T47D (cell line): Measurements from ENCODE around the gene P2RY14.
"Not testable (repeated sequence)": the region's sequence is repeated elsewhere in the genome, so short reads cannot be mapped to it uniquely, and the experiment has no call there.

ENCODE experiments used
- DNase-seq, 2 experiments: peaks; one replicate each; pipeline versions ENCODE4 v3.0.0 to v3.0.0-alpha.2; 2011 to 2012; ENCODE audit warnings: low read depth in 1 of 2, low spot score in 1 of 2
- JUND ChIP-seq: IDR thresholded peaks from 2 replicates; pipeline ENCODE4 v1.6.1; 2012; ENCODE audit warnings: low read depth
- in situ Hi-C: cut with HindIII; loops from 2 replicates; pipeline ENCODE4 v1.10.0; 2016; ENCODE audit warnings: low sequenced_read_pairs, low pct_unique_long_range_greater_than_20kb

Gene P2RY14

DNA sequence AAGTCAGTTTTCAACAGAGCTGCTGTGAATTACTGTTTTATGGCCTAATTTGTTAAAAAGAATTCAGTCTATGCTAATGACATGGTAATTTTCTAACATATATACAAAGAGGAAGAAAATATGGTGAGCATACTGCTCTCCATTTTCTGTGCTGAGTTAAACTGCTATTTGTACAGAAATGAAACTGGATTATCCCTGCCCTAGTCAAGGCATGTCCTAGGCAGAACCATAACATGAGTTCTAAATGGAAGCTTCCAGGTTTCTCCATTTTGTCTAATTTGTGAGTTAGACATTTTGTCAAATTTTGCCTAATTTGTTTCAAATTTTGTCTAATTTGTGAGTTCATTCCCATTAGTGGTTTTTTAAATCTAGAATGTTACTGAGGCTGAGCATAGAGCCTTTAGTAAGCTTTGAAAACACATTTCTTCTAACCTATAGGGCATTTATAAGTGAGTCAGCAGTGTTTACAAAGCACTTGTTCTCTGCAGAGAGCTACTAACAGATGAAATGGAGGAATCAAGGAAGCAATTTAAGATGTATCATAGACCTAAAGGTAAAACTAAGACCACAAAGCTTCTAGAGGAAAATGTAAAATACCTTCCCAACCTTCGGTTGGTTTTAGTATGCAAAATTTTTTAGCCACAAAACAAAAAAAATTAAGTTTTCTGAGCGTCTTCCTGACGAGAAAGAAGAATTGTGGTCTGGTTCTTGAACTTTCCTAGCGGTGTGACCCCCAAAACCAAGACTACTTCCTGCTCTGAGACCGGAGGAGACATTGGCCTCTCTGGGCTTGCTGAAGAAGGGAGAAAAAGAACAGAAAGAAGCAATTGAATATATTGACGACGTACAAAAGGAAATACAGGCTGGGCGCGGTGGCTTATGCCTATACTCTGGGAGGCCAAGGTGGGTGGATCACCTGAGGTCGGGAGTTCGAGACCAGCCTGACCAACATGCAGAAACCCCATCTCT, 9.8 kb downstream of the P2RY14 start:
- DNase-seq: no peak
- no peak for TF ChIP-seq JUND
- in situ Hi-C loops: no loop called here

- no peak for DNase-seq
- no peak for TF ChIP-seq JUND
- in situ Hi-C loops: no loop called here
Measured at GRCh38 chr3:151267066-151267465, 11.3 kb downstream of the P2RY14 start.

DNA sequence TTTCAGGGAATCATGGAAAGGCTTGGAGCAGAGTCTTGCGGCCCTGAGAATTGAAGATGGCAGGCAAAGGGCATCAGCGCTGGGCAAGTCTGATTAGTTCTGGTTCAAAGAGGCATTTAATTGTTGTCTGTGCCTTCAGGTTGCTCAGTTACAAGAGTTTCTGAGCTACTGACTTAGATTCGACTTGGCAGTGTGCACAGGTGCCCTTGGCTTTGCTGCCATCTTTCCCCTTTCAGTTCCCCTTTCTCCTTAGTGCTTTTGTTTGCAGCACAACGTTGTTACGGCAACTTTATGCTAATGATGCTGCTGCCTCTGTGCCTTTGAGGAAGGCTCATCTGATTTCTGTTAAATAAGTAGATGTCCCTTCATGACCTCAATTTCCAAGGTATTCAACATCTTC, 12.5 kb downstream of the P2RY14 start:
- TF ChIP-seq JUND: no peak
- DNase-seq: no peak
- in situ Hi-C loops: no loop called here

DNA sequence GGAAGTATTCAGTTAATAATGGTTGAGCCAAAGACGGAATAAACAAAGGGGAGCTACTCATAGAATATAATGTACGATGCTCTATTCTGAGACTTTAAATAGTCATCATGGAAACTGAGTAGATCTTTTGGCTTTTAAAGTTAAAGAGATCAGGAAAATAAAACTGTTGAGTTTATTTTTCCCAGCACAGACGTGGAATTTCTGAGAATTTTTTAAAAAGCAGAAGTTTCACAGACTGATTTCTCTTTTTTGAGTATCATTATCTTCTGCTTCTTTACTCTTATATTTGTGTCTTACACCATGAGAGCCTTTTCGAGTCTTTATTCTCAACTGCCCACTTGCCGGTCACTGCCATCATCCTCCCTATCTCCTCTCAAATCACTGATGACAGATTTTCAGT, 13.2 kb downstream of the P2RY14 start:
- no peak for DNase-seq
- TF ChIP-seq JUND: no peak
- in situ Hi-C loops: no loop called here

DNA sequence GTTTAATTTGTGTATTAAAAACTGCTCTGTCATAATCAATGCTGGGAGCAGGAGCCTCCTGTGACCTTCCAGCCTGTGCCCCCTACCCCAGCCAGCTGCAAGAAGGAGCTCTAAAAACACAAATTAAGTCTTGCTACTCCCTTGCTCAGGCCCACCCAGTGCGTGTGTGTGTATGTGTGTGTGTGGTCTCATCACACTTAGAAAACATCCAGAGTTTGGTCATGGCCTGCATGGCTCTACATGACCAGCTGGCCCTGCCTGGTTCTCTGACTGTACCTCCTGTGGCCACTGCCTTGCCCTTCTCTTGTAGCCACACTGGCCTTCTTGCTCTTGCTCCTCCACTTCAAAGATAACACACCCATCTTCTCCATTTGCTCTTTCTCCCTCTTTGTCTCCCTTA, 13.7 kb downstream of the P2RY14 start:
- no peak for DNase-seq
- no peak for TF ChIP-seq JUND
- in situ Hi-C loops: no loop called here

DNA sequence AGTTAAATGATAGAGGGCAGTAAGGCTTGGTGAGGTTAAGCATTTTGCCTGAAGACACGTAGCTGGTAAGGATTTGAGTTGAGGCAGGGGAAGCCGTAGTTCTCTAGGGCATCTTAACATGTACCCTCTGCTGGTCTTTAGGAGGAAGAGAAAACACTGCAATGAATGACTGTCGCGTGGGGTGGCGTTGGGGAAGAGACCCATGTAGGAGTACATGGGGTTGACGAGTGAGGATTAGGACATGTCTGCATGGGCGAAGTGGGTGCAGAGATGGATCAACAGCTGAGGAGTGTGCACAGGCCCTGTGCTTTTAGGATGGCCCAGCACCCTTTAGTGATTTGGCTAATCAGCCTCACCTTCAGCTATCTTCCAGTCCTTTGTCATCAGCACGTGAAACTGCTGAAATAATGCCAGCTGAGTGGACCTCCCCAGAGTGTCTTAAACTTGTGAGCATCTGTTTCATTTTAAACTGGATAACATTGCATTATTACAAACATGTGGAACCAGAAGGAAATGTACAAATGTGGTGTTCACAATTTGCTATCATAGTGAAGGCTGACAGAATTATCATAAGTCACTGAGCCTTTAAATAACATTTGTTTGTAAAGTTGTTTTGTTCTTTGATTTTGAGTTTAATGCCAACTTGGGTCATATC, 15.3 kb downstream of the P2RY14 start:
- in situ Hi-C loops: no loop called here
- no peak for DNase-seq
- TF ChIP-seq JUND: no peak

GRCh38 chr3:151259664-151260063, 18.7 kb downstream of the P2RY14 start:
- no peak for TF ChIP-seq JUND
- in situ Hi-C loops: no loop called here
- DNase-seq: no peak

- no peak for DNase-seq
- in situ Hi-C loops: no loop called here
- TF ChIP-seq JUND: no peak
Measured at GRCh38 chr3:151256749-151257148, 21.6 kb downstream of the P2RY14 start.

- no peak for DNase-seq
- TF ChIP-seq JUND: no peak
- in situ Hi-C loops: no loop called here
Measured at GRCh38 chr3:151248772-151249337, 29.5 kb downstream of the P2RY14 start.

DNA sequence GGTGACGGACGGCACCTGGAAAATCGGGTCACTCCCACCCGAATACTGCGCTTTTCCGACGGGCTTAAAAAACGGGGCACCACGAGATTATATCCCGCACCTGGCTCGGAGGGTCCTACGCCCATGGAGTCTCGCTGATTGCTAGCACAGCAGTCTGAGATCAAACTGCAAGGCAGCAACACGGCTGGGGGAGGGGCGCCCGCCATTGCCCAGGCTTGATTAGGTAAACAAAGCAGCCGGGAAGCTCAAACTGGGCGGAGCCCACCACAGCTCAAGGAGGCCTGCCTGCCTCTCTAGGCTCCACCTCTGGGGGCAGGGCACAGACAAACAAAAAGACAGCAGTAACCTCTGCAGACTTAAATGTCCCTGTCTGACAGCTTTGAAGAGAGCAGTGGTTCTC, 36.3 kb downstream of the P2RY14 start:
- in situ Hi-C loops, DNase-seq: not testable (repeated sequence)

- in situ Hi-C loops: no loop called here
- no peak for DNase-seq
- TF ChIP-seq JUND: no peak
Measured at GRCh38 chr3:151236736-151237135, 41.6 kb downstream of the P2RY14 start.

- in situ Hi-C loops: no loop called here
- no peak for DNase-seq
- TF ChIP-seq JUND: no peak
Measured at GRCh38 chr3:151236316-151236715, 42.0 kb downstream of the P2RY14 start.

- in situ Hi-C loops: no loop called here
- no peak for DNase-seq
- no peak for TF ChIP-seq JUND
Measured at GRCh38 chr3:151234825-151235224, 43.5 kb downstream of the P2RY14 start.

DNA sequence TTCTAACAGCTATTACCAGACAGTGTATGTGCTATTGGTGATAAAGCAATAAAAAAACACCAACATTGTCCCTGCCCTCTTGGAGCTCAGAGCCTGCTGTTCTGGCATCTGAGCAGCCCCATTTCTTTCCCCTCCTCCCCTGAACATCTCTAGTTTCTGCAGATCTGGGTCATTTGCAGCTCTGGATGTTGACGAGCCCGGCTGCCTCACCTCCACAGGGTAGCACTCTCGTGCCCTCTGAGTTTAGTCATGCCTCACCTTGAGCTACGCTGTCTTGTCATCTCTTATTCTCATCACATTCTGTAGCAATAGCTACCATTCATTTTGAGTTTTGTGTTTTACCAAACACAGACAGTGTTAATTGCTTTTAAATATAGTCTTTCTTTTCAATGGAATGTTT, 45.4 kb downstream of the P2RY14 start:
- no peak for TF ChIP-seq JUND
- in situ Hi-C loops: no loop called here
- DNase-seq: no peak

GRCh38 chr3:151232403-151232802, 45.9 kb downstream of the P2RY14 start:
- DNase-seq, in situ Hi-C loops: not testable (repeated sequence)
